K562 (cell line): ENCODE results near the gene TMEM229B. TPM values are rescaled to one million over a fixed set of nuclear protein-coding genes. Genes with fewer than 3 reads are reported as not detected.

Experiments used
- ATAC-seq: fragments of 200-7000 bp; cut with Tn5 transposase; 3 replicates; pipeline ENCODE4 v1.9.1; 2020; ENCODE audit warnings: moderate library complexity
- BruUV-seq: library from RNA; stranded (reverse); fragments of 400-500 nt; replicated peaks from 2 replicates; lab custom pipeline; 2021; lab: Mats Ljungman, UMichigan
- CTCF ChIA-PET: fragments of 300-600 bp; formaldehyde crosslinking; extraction: SDS; loops from one replicate; lab custom pipeline; 2021; ENCODE audit warnings: low intra/inter-chr PET ratio; lab: Yijun Ruan, JAX
- POLR2A ChIA-PET: fragments of 300-600, 350-650 bp; sonication (Branson Sonifier 250); formaldehyde crosslinking; extraction: SDS; loops from one replicate; lab custom pipeline; 2021; ENCODE audit warnings: antibody characterized with exemption, inconsistent platforms; lab: Yijun Ruan, JAX
- DNase-seq, 4 experiments: peaks; one replicate each; pipeline versions ENCODE4 v3.0.0 to v3.0.0-alpha.2; 2011 to 2018; ENCODE audit warnings: low spot score in 3 of 4, mixed read lengths in 3 of 4; ENCODE audit errors: extremely low read depth in 1 of 4
- FAIRE-seq: peaks from 2 replicates; lab custom pipeline; 2011; peaks lifted over from hg19 to GRCh38; lab: Jason Lieb, UNC
- H2AFZ ChIP-seq: 2 replicates; pipeline ENCODE4 v1.6.0; 2011; ENCODE audit warnings: low read depth, low read length, control low read depth, inconsistent platforms
- H3K27ac ChIP-seq: fragments of 200-600 bp; 3 replicates; pipeline ENCODE4 v1.8.0; 2011; ENCODE audit warnings: low read depth, mild to moderate bottlenecking, control low read depth, inconsistent platforms, low read length, moderate library complexity, mixed read lengths; ENCODE audit errors: extremely low read depth
- H3K27me3 ChIP-seq, 2 experiments: fragments of 300-600 bp in 1 of 2; 2 replicates in 1 of 2; 3 replicates in 1 of 2; pipeline versions ENCODE4 v1.6.0 to v1.8.0; 2011; ENCODE audit warnings: inconsistent platforms in 2 of 2, low read length in 2 of 2, mild to moderate bottlenecking in 1 of 2, mixed read lengths in 1 of 2, moderate library complexity in 1 of 2; ENCODE audit not compliant: control insufficient read depth in 2 of 2, insufficient read depth in 2 of 2
- H3K36me3 ChIP-seq: fragments of 300-600 bp; 3 replicates; pipeline ENCODE4 v1.8.0; 2011; ENCODE audit warnings: mild to moderate bottlenecking, low read length, inconsistent platforms; ENCODE audit not compliant: control insufficient read depth, insufficient read depth
- H3K4me1 ChIP-seq, 2 experiments: fragments of 200-600 bp in 1 of 2; replicated peaks in 1 of 2; 2 replicates in 1 of 2; 3 replicates in 1 of 2; pipeline versions ENCODE4 v1.5.1 to v1.8.0; 2011; ENCODE audit warnings: inconsistent platforms in 2 of 2, low read length in 2 of 2, mild to moderate bottlenecking in 1 of 2, mixed read lengths in 1 of 2, moderate library complexity in 1 of 2; ENCODE audit not compliant: control insufficient read depth in 2 of 2, insufficient read depth in 2 of 2
- H3K4me2 ChIP-seq: 2 replicates; pipeline ENCODE4 v1.6.1; 2011; ENCODE audit warnings: low read length, control low read depth, inconsistent platforms, mixed read lengths; ENCODE audit not compliant: insufficient read depth
- H3K4me3 ChIP-seq: fragments of 200-600 bp; sonication (generic), shearing (Covaris generic); 2 replicates; pipeline ENCODE4 v1.5.1; 2016; ENCODE audit warnings: control low read depth, inconsistent platforms
- H3K79me2 ChIP-seq: fragments of 200-600 bp; 3 replicates; pipeline ENCODE4 v1.8.0; 2011; ENCODE audit warnings: low read length, inconsistent platforms; ENCODE audit not compliant: control insufficient read depth, insufficient read depth
- H3K9ac ChIP-seq, 2 experiments: 2 replicates each; pipeline versions ENCODE4 v1.6.0 to v1.6.1; 2011; ENCODE audit warnings: low read depth in 2 of 2, low read length in 2 of 2, control low read depth in 1 of 2, inconsistent platforms in 1 of 2, mild to moderate bottlenecking in 1 of 2, mixed read lengths in 1 of 2; ENCODE audit not compliant: insufficient read depth in 1 of 2
- H3K9me1 ChIP-seq: one replicate; pipeline ENCODE4 v1.6.0; 2011; ENCODE audit warnings: inconsistent platforms, mild to moderate bottlenecking, low read length, moderate library complexity; ENCODE audit not compliant: control insufficient read depth, insufficient read depth
- H3K9me3 ChIP-seq: replicated peaks from 2 replicates; pipeline ENCODE4 v1.5.1; 2011; ENCODE audit warnings: low read depth, low read length, inconsistent platforms; ENCODE audit not compliant: control insufficient read depth, insufficient read depth
- H4K20me1 ChIP-seq: replicated peaks from 2 replicates; pipeline ENCODE4 v1.6.1; 2011; ENCODE audit warnings: low read length, inconsistent platforms, mixed read lengths; ENCODE audit not compliant: control insufficient read depth, insufficient read depth
- ARHGAP35 ChIP-seq: fragments of 450-650 bp; IDR thresholded peaks from 2 replicates; pipeline ENCODE4 v1.6.1; 2018; ENCODE audit not compliant: partially characterized antibody
- ATF1 ChIP-seq, 2 experiments: fragments of 450-650 bp in 1 of 2; IDR thresholded peaks; 2 replicates each; pipeline ENCODE4 v1.6.1; 2016; ENCODE audit warnings: missing compliant biosample characterization in 1 of 2, missing genetic modification characterization in 1 of 2
- BCL6 ChIP-seq: fragments of 250-450 bp; sonication (Bioruptor Pico); IDR thresholded peaks from 2 replicates; pipeline ENCODE4 v1.4.0; 2020
- CAMTA2 ChIP-seq: fragments of 250-450 bp; sonication (Bioruptor Pico); conservative IDR thresholded peaks from 2 replicates; pipeline ENCODE4 v1.5.1; 2022
- EHMT2 ChIP-seq: fragments of 450-650 bp; IDR thresholded peaks from 2 replicates; pipeline ENCODE4 v1.6.1; 2018; ENCODE audit warnings: antibody characterized with exemption
- GABPA ChIP-seq: fragments of 200-800 bp; sonication (Bioruptor generic); conservative IDR thresholded peaks from 2 replicates; pipeline ENCODE4 v1.6.1; 2016; ENCODE audit warnings: low read depth, missing genetic modification characterization, missing compliant biosample characterization
- IRF1 ChIP-seq: sonication (generic); formaldehyde crosslinking; IDR thresholded peaks from 2 replicates; pipeline ENCODE4 v1.8.0; 2022; ENCODE audit warnings: missing genetic modification reagents, mild to moderate bottlenecking, borderline replicate concordance
- MYNN ChIP-seq, 2 experiments: sonication (generic); formaldehyde crosslinking in 1 of 2; IDR thresholded peaks; 2 replicates each; pipeline versions ENCODE4 v1.5.0 to v1.6.1; 2016 to 2020; ENCODE audit warnings: antibody characterized with exemption in 1 of 2, missing genetic modification reagents in 1 of 2
- PHF8 ChIP-seq: fragments of 200-600 bp; sonication (generic); IDR thresholded peaks from 2 replicates; pipeline ENCODE4 v1.6.1; 2012; ENCODE audit warnings: mixed run types, mild to moderate bottlenecking, inconsistent platforms, low read length, moderate library complexity, borderline replicate concordance
- RUNX1 ChIP-seq: sonication (generic); IDR thresholded peaks from 2 replicates; pipeline ENCODE4 v1.6.1; 2016; ENCODE audit warnings: antibody characterized with exemption, low read depth
- SMARCB1 ChIP-seq: IDR thresholded peaks from 2 replicates; pipeline ENCODE4 v1.6.1; 2011; ENCODE audit warnings: improper control_type of control experiment, low read depth; ENCODE audit not compliant: insufficient read length
- SRSF1 ChIP-seq: fragments of 200-400 bp; formaldehyde crosslinking; IDR thresholded peaks from 2 replicates; pipeline ENCODE4 v1.6.1; 2017; ENCODE audit warnings: mild to moderate bottlenecking, low read depth, low read length, moderate library complexity
- SUPT5H ChIP-seq: fragments of 450-650 bp; IDR thresholded peaks from 2 replicates; pipeline ENCODE4 v1.6.1; 2016
- TCF7L2 ChIP-seq: fragments of 150-350 bp; IDR thresholded peaks from 2 replicates; pipeline ENCODE4 v1.6.1; 2016; ENCODE audit warnings: low read depth, mild to moderate bottlenecking, low read length, moderate library complexity
- TGIF2 ChIP-seq: sonication (generic); formaldehyde crosslinking; IDR thresholded peaks from 2 replicates; pipeline ENCODE4 v1.8.1; 2022; ENCODE audit warnings: mild to moderate bottlenecking, missing genetic modification reagents, moderate library complexity
- ZBTB26 ChIP-seq: fragments of 450-650 bp; formaldehyde crosslinking; IDR thresholded peaks from 2 replicates; pipeline ENCODE4 v1.4.0; 2022; ENCODE audit warnings: missing genetic modification characterization
- ZC3H4 ChIP-seq: sonication (generic); formaldehyde crosslinking; IDR thresholded peaks from 2 replicates; pipeline ENCODE4 v1.9.0; 2021; ENCODE audit warnings: missing genetic modification reagents, borderline replicate concordance
- ZFP1 ChIP-seq: fragments of 450-650 bp; formaldehyde crosslinking; IDR thresholded peaks from 2 replicates; pipeline ENCODE4 v1.4.0; 2020; ENCODE audit warnings: mild to moderate bottlenecking, mixed read lengths
- ZNF184 ChIP-seq: sonication (generic); formaldehyde crosslinking; IDR thresholded peaks from 2 replicates; pipeline ENCODE4 v1.5.0; 2020; ENCODE audit warnings: missing genetic modification reagents
- WGBS: fragments of 100-300 bp; shearing (Covaris generic); methylation state at CpG from one replicate; pipeline ENCODE4 v1.1.6; 2016; ENCODE audit warnings: low coverage, mixed read lengths; ENCODE audit not compliant: insufficient coverage; ENCODE audit errors: missing lambda C conversion rate; 5-methylcytosine and 5-hydroxymethylcytosine counted together
- in situ Hi-C: fragments of 300-500 bp; cut with MboI; formaldehyde crosslinking; loops from 4 replicates; pipeline ENCODE4 v1.15.0; 2018; ENCODE audit warnings: inconsistent platforms, mixed read lengths
- intact Hi-C: fragments of 100-400 bp; cut with micrococcal nuclease; formaldehyde crosslinking; loops from 2 replicates; pipeline ENCODE4 v1.14.2; 2022
- polyA plus RNA-seq, 8 experiments: library from polyadenylated mRNA; depleted of rRNA in 4 of 8; stranded (reverse) in 5 of 8; unstranded in 3 of 8; fragments of >200 nt; fragmentation: Nextera tagmentation in 2 of 8; fragmentation: Illumina TruSeq in 1 of 8; extraction: Ambion mirVana in 2 of 8; extraction: Trizol in 1 of 8; gene quantifications; 2 replicates each; pipeline versions ENCODE4 v1.2.1 to v1.2.3, GENCODE V29; 2011 to 2014; ENCODE audit warnings: inconsistent platforms in 1 of 8, missing spikeins in 1 of 8
- total RNA-seq, 7 experiments: library from RNA; depleted of rRNA in 6 of 7; stranded (reverse); fragments of >200 nt in 6 of 7; fragmentation: Illumina TruSeq in 2 of 7; extraction: Trizol in 2 of 7; gene quantifications; 2 replicates each; pipeline versions ENCODE4 v1.2.1 to v1.2.3, GENCODE V29; 2011 to 2021; ENCODE audit warnings: low replicate concordance in 1 of 7

TMEM229B gene
- total and polyA plus RNA-seq, 9 of the 15 experiments (the other 6 are each of a cell fraction or from before 2014, with no cell fraction given): not detected

GRCh38 chr14:67483579-67484285 is 4.8 kb downstream of the TMEM229B start:
- Histone ChIP-seq H3K27ac (no peak overlapping the region), H4K20me1 (no peaks in the 10 kb centered on the region), H3K4me3 (no peak overlapping the region), H3K36me3 (no peaks in the 10 kb centered on the region), H3K9me1 (no peaks in the 10 kb centered on the region), H3K27me3 (peaks cover under 1 to 12% of the 10 kb centered on the region in 2 experiments; a peak in 3 of 5 replicates), H3K79me2 (no peaks in the 10 kb centered on the region), H2AFZ (no peak overlapping the region)
- no TSS peak for BruUV-seq
- in situ Hi-C loops: no loop called here
- FAIRE-seq (no peak), ATAC-seq (no peak)
- POLR2A ChIA-PET: no interaction called here
- no peak for TF ChIP-seq SMARCB1
- no peak for TF ChIP-seq IRF1 (CRISPR knock-in tag)
- no peak for TF ChIP-seq GABPA (tag)
- TF ChIP-seq ATF1 (CRISPR knock-in tag; IDR thresholded peaks at IDR 0.05): no peak
- no peak for TF ChIP-seq ATF1 (tag; IDR thresholded peaks at IDR 0.05)
- no peak for TF ChIP-seq TCF7L2
- TF ChIP-seq TGIF2: no peak
- TF ChIP-seq RUNX1: no peak
- no peak for TF ChIP-seq BCL6 (CRISPR knock-in tag)
- TF ChIP-seq ZNF184 (CRISPR knock-in tag): no peak
- no peak for TF ChIP-seq EHMT2
- TF ChIP-seq ZFP1 (CRISPR knock-in tag): no peak
- no peak for TF ChIP-seq ARHGAP35
- no peak for TF ChIP-seq SUPT5H
- no peak for TF ChIP-seq CAMTA2 (CRISPR knock-in tag)
- no peak for TF ChIP-seq ZBTB26
- no peak for TF ChIP-seq MYNN (IDR thresholded peaks at IDR 0.05)
- no peak for TF ChIP-seq MYNN (CRISPR knock-in tag; IDR thresholded peaks at IDR 0.05)
- no peak for TF ChIP-seq SRSF1
- TF ChIP-seq ZC3H4 (CRISPR knock-in tag): no peak
- no peak for TF ChIP-seq PHF8
- TF ChIP-seq, all 486 proteins: peak for 0
- intact Hi-C loops: no loop called here
- CTCF ChIA-PET: no interaction called here
- 25% methylated on average over 1 of the region's 8 CpGs for WGBS
- Histone ChIP-seq H3K4me1 (peaks cover 0 to 4% of the 10 kb centered on the region in 2 experiments; a peak in 2 of 5 replicates), H3K4me2 (no peak overlapping the region), H3K9me3 (no peaks in the 10 kb centered on the region), H3K9ac (no peak overlapping the region)
- no peak for DNase-seq
